NCI-H2227 (cell line): ENCODE measurements around the gene SPRR2A.
"Not testable (repeated sequence)": the region's sequence is repeated elsewhere in the genome, so short reads cannot be mapped to it uniquely, and the experiment has no call there.

Experiments used
- DNase-seq: peaks from one replicate; lab custom pipeline; 2025; ENCODE audit not compliant: unreplicated experiment; lab: John Stamatoyannopoulos, UW

Gene SPRR2A

GRCh38 chr1:153057375-153057774, at the start of gene SPRR2A:
SPRR2A (minus strand) TSS chr1:153057512; CDS start chr1:153056735, 777 bp downstream.
- no peak for DNase-seq

GRCh38 chr1:153100245-153100644, 42.9 kb upstream of the SPRR2A start:
- DNase-seq = no peak

- no peak for DNase-seq
Measured at GRCh38 chr1:153099461-153100045, 42.2 kb upstream of the SPRR2A start.

- DNase-seq = no peak
Measured at GRCh38 chr1:153095764-153096163, 38.5 kb upstream of the SPRR2A start.

GRCh38 chr1:153094426-153094825, 37.1 kb upstream of the SPRR2A start, which contains the start of gene SPRR2E:
SPRR2E (minus strand) TSS chr1:153094526; CDS start chr1:153093751, 775 bp downstream.
- DNase-seq = no peak

GRCh38 chr1:153087652-153088051, 30.3 kb upstream of the SPRR2A start:
- DNase-seq = no peak

- no peak for DNase-seq
Measured at GRCh38 chr1:153081736-153082135, 24.4 kb upstream of the SPRR2A start.

- DNase-seq = no peak
Measured at GRCh38 chr1:153072806-153073726, 15.8 kb upstream of the SPRR2A start.

- DNase-seq = no peak
Measured at GRCh38 chr1:153071511-153071910, 14.2 kb upstream of the SPRR2A start, which contains the start of gene SPRR2B. SPRR2B (minus strand) TSS chr1:153071611; CDS start chr1:153070839, 772 bp downstream.

- no peak for DNase-seq
Measured at GRCh38 chr1:153070243-153070642, 12.9 kb upstream of the SPRR2A start.

GRCh38 chr1:153058826-153059784, 1.8 kb upstream of the SPRR2A start:
- no peak for DNase-seq

- no peak for DNase-seq
Measured at GRCh38 chr1:153058154-153058553, 842 bp upstream of the SPRR2A start.

- not testable (repeated sequence) for DNase-seq
Measured at GRCh38 chr1:153056111-153056510, 1.2 kb downstream of the SPRR2A start.

GRCh38 chr1:153049211-153049610, 8.1 kb downstream of the SPRR2A start:
- no peak for DNase-seq

GRCh38 chr1:153040950-153041631, 16.2 kb downstream of the SPRR2A start, which contains the start of gene SPRR2D:
SPRR2D (minus strand) TSS chr1:153041120; CDS start chr1:153040346, 774 bp downstream.
- DNase-seq = no peak

GRCh38 chr1:153035211-153035610, 22.1 kb downstream of the SPRR2A start:
- no peak for DNase-seq

- no peak for DNase-seq
Measured at GRCh38 chr1:153032677-153033308, 24.5 kb downstream of the SPRR2A start.

GRCh38 chr1:153032073-153032472, 25.2 kb downstream of the SPRR2A start:
- DNase-seq = no peak

GRCh38 chr1:153030895-153031294, 26.4 kb downstream of the SPRR2A start, which contains the start of gene SPRR1B:
SPRR1B (plus strand) TSS chr1:153031203; CDS start chr1:153032346, 1,143 bp downstream.
- no peak for DNase-seq

- no peak for DNase-seq
Measured at GRCh38 chr1:153028766-153029165, 28.5 kb downstream of the SPRR2A start.
